Thyroid gland (tissue), 4 donors: ENCODE results near the gene RASGRF1. TPM values are rescaled to one million over a fixed set of nuclear protein-coding genes. Genes with fewer than 3 reads are reported as not detected.
A peak's percentile ranks its signal among the peaks of the same experiment; 100 is the strongest.

ENCODE experiments used
- DNase-seq, 2 donors: peaks; one replicate each; pipeline ENCODE4 v3.0.0-alpha.2; 2019
- H3K27ac ChIP-seq, 3 donors: fragments of 200-600 bp; sonication (generic); 1 replicate in 2 of 3; 2 replicates in 1 of 3; pipeline ENCODE4 v1.5.1; 2016 to 2019; ENCODE audit warnings: mild to moderate bottlenecking in 1 of 3, moderate library complexity in 1 of 3
- H3K27me3 ChIP-seq: fragments of 200-600 bp; sonication (generic); one replicate; pipeline ENCODE4 v1.5.1; 2019
- H3K36me3 ChIP-seq, 2 donors: fragments of 200-600 bp; sonication (generic); one replicate each; pipeline ENCODE4 v1.5.1; 2016 to 2019
- H3K4me1 ChIP-seq, 2 donors: fragments of 200-600 bp; sonication (generic); one replicate each; pipeline ENCODE4 v1.5.1; 2017 to 2019
- H3K4me3 ChIP-seq, 3 donors: fragments of 200-600 bp; sonication (generic); replicated peaks in 1 of 3; 1 replicate in 2 of 3; 2 replicates in 1 of 3; pipeline ENCODE4 v1.5.1; 2016; ENCODE audit warnings: mild to moderate bottlenecking in 1 of 3
- H3K9me3 ChIP-seq: fragments of 200-600 bp; sonication (generic); one replicate; pipeline ENCODE4 v1.5.1; 2017
- CTCF ChIP-seq, 6 experiments: fragments of 200-600 bp in 3 of 6; fragments of 450-650 bp in 3 of 6; sonication (generic) in 3 of 6; IDR thresholded peaks; one replicate each; pipeline ENCODE4 v1.5.1; 2016 to 2019; ENCODE audit warnings: antibody characterized with exemption in 6 of 6, mild to moderate bottlenecking in 2 of 6, inconsistent platforms in 1 of 6, moderate library complexity in 1 of 6
- POLR2A ChIP-seq, 2 donors: fragments of 450-650 bp; IDR thresholded peaks; one replicate each; pipeline ENCODE4 v1.6.1; 2017; ENCODE audit warnings: antibody characterized with exemption in 2 of 2, mild to moderate bottlenecking in 2 of 2, moderate library complexity in 1 of 2
- WGBS, 2 donors: methylation state at CpG; one replicate each; pipeline ENCODE4 v1.1.5; 2017; 5-methylcytosine and 5-hydroxymethylcytosine counted together
- intact Hi-C: fragments of 100-400 bp; cut with DNase I; formaldehyde crosslinking; loops from one replicate; pipeline ENCODE4 v1.15.1; 2023
- total RNA-seq, 4 donors: library from RNA; depleted of rRNA; stranded (reverse); fragments of >200 nt; gene quantifications; one replicate each; pipeline ENCODE4 v1.2.3, GENCODE V29; 2016

The RASGRF1 gene
- total RNA-seq, 4 donors from 2014 or later, result 0.40 TPM; not detected in 3

- DNase-seq, result no peak
- H3K4me1 ChIP-seq, result peaks cover 4 to 29% of the 10 kb centered on the region in 2 donors
- TF ChIP-seq CTCF (IDR thresholded peaks at IDR 0.05), result no peak
- no peak for TF ChIP-seq POLR2A (IDR thresholded peaks at IDR 0.05)
- H3K4me3 ChIP-seq, result no peak overlapping the region
- 84 to 92% methylated on average over 9 to 12 of the region's 12 CpGs for WGBS, 2 donors
- no peaks in the 10 kb centered on the region for H3K27me3 ChIP-seq
- intact Hi-C loops, result no loop called here
- H3K27ac ChIP-seq, result peak overlapping the region in 1 of 3 donors; percentile 36
- no peaks in the 10 kb centered on the region for H3K9me3 ChIP-seq
- peaks cover 0 to 5% of the 10 kb centered on the region in 2 donors for H3K36me3 ChIP-seq
Observed at GRCh38 chr15:78915341-78916087, 175.1 kb downstream of the RASGRF1 start.

GRCh38 chr15:78914027-78914764, 176.4 kb downstream of the RASGRF1 start:
- 68 to 80% methylated on average over 11 to 13 of the region's 13 CpGs for WGBS, 2 donors
- H3K4me1 ChIP-seq, result peaks cover 4 to 29% of the 10 kb centered on the region in 2 donors
- no peak overlapping the region for H3K4me3 ChIP-seq
- TF ChIP-seq POLR2A (IDR thresholded peaks at IDR 0.05), result no peak
- peak in 3 of 6 experiments; percentile 26 to 37 (median 32) for TF ChIP-seq CTCF (IDR thresholded peaks at IDR 0.05)
- intact Hi-C loops, result no loop called here
- no peak for DNase-seq
- H3K36me3 ChIP-seq, result peaks cover 2 to 12% of the 10 kb centered on the region in 2 donors
- H3K9me3 ChIP-seq, result no peaks in the 10 kb centered on the region
- peak overlapping the region in 1 of 3 donors; percentile 24 for H3K27ac ChIP-seq
- H3K27me3 ChIP-seq, result no peaks in the 10 kb centered on the region

GRCh38 chr15:78913012-78913411, 177.6 kb downstream of the RASGRF1 start:
- no peaks in the 10 kb centered on the region for H3K9me3 ChIP-seq
- peaks cover 4 to 29% of the 10 kb centered on the region in 2 donors for H3K4me1 ChIP-seq
- WGBS, 2 donors, result 94 to 96% methylated on average over 3 of the region's 3 CpGs
- H3K27ac ChIP-seq, result no peak overlapping the region
- H3K4me3 ChIP-seq, result no peak overlapping the region
- intact Hi-C loops, result no loop called here
- H3K36me3 ChIP-seq, result peaks cover 3 to 12% of the 10 kb centered on the region in 2 donors
- DNase-seq, result no peak
- no peaks in the 10 kb centered on the region for H3K27me3 ChIP-seq
- no peak for TF ChIP-seq POLR2A (IDR thresholded peaks at IDR 0.05)
- no peak for TF ChIP-seq CTCF (IDR thresholded peaks at IDR 0.05)

GRCh38 chr15:78912316-78912715, 178.3 kb downstream of the RASGRF1 start:
- intact Hi-C loops, result no loop called here

More at GRCh38 chr15:78912316-78912715, 178.3 kb downstream of the RASGRF1 start:
- Histone ChIP-seq H3K27ac (no peak overlapping the region), H3K9me3 (no peaks in the 10 kb centered on the region), H3K36me3 (peaks cover 4 to 13% of the 10 kb centered on the region in 2 donors), H3K27me3 (no peaks in the 10 kb centered on the region), H3K4me3 (no peak overlapping the region), H3K4me1 (peaks cover 4 to 29% of the 10 kb centered on the region in 2 donors)
- no peak for DNase-seq
- WGBS, 2 donors, result 92 to 93% methylated on average over 2 of the region's 2 CpGs
- TF ChIP-seq POLR2A (IDR thresholded peaks at IDR 0.05), result no peak
- no peak for TF ChIP-seq CTCF (IDR thresholded peaks at IDR 0.05)
